Measurements from ENCODE around the gene IFNLR1. TPM values are rescaled to one million over a fixed set of nuclear protein-coding genes. Genes with fewer than 3 reads are reported as not detected.

Gene IFNLR1
- total and polyA plus RNA-seq, 2 donors (not counting 3 experiments of a cell fraction or from before 2014, with no cell fraction given) = 0.01 TPM; not detected in 1

GRCh38 chr1:24199291-24199900 lies 12.3 kb upstream of the IFNLR1 start:
- no peak for TF ChIP-seq EZH2 (IDR thresholded peaks at IDR 0.05; ENCODE audit: borderline replicate concordance, low read depth, low read length, severe bottlenecking)
- TF ChIP-seq CTCF (IDR thresholded peaks at IDR 0.05; ENCODE audit: extremely low read depth in 1 of 2, insufficient read depth in 1 of 2, low read depth in 1 of 2, low read length in 2 of 2) = peak; percentile 69 to 77
- intact Hi-C loops (cut with micrococcal nuclease) = loop anchor here (1.0 to 2.0 kb wide), 4 partner anchors 129 to 443 kb away; partner anchors contain the start of gene SRRM1
- no peak overlapping the region for H3K9ac ChIP-seq (replicated peaks; ENCODE audit: extremely low read depth, insufficient read depth, low read length)
- no peaks in the 10 kb centered on the region for H4K20me1 ChIP-seq (replicated peaks; ENCODE audit: control insufficient read depth, extremely low read depth, insufficient read depth, low read length)
- no peak overlapping the region for H3K4me3 ChIP-seq (replicated peaks in 1 of 3; ENCODE audit: insufficient read depth in 1 of 3, low read depth in 1 of 3, low read length in 3 of 3)
- no peak overlapping the region for H3K27ac ChIP-seq (ENCODE audit: insufficient read depth, low read depth, low read length)
- no peak overlapping the region for H3K4me2 ChIP-seq (ENCODE audit: insufficient read depth, low read length)
- H3K9me3 ChIP-seq (replicated peaks; ENCODE audit: control insufficient read depth, insufficient read depth, low read length) = no peaks in the 10 kb centered on the region
- ChIA-PET CTCF (interaction anchor here (0.5 to 7.0 kb wide), 56 partner anchors 9 to 699 kb away, joined by 3 to 736 read pairs (median 4); partner anchors contain the start of genes IFNLR1, MYOM3, NIPAL3 and RCAN3), POLR2A (interaction anchor here (0.7 kb wide), 2 partner anchors 38 to 212 kb away, joined by 3 read pairs; no protein-coding TSS in a partner anchor)
- peak; percentile 62 for DNase-seq (ENCODE audit: low read depth, low spot score)
- peaks cover 5% of the 10 kb centered on the region for H3K4me1 ChIP-seq (ENCODE audit: control insufficient read depth, extremely low read depth, insufficient read depth, low read length)
- peak overlapping the region; percentile 79 for H2AFZ ChIP-seq (ENCODE audit: low read depth, low read length)
- H3K27me3 ChIP-seq (ENCODE audit: control insufficient read depth in 2 of 2, insufficient read depth in 2 of 2, low read length in 2 of 2) = no peaks in the 10 kb centered on the region
- no peaks in the 10 kb centered on the region for H3K79me2 ChIP-seq (ENCODE audit: control insufficient read depth, insufficient read depth, low read length)
- no TSS peak for BruUV-seq (replicated peaks)
- H3K9me1 ChIP-seq (replicated peaks; ENCODE audit: control insufficient read depth, extremely low read depth, insufficient read depth, low read length) = no peaks in the 10 kb centered on the region
- dilution Hi-C loops (cut with MboI; ENCODE audit: extremely low pct_ligation_motif_present, low sequenced_read_pairs) = no loop called here
- H3K36me3 ChIP-seq (ENCODE audit: control insufficient read depth in 2 of 2, extremely low read depth in 1 of 2, insufficient read depth in 2 of 2, low read length in 2 of 2) = no peaks in the 10 kb centered on the region
- peak; percentile 76 for FAIRE-seq

GRCh38 chr1:24198766-24199165 lies 11.7 kb upstream of the IFNLR1 start:
- no peaks in the 10 kb centered on the region for H3K9me3 ChIP-seq (replicated peaks; ENCODE audit: control insufficient read depth, insufficient read depth, low read length)
- ChIA-PET POLR2A (interaction anchor here (0.7 kb wide), 2 partner anchors 37 to 213 kb away, joined by 3 read pairs; no protein-coding TSS in a partner anchor), CTCF (interaction anchor here (0.5 to 7.0 kb wide), 51 partner anchors 8 to 700 kb away, joined by 3 to 736 read pairs (median 5); partner anchors contain the start of genes IFNLR1, MYOM3, NIPAL3 and RCAN3)
- H3K4me3 ChIP-seq (replicated peaks in 1 of 3; ENCODE audit: insufficient read depth in 1 of 3, low read depth in 1 of 3, low read length in 3 of 3) = no peak overlapping the region
- no peak overlapping the region for H3K4me2 ChIP-seq (ENCODE audit: insufficient read depth, low read length)
- no peaks in the 10 kb centered on the region for H3K27me3 ChIP-seq (ENCODE audit: control insufficient read depth in 2 of 2, insufficient read depth in 2 of 2, low read length in 2 of 2)
- H3K9me1 ChIP-seq (replicated peaks; ENCODE audit: control insufficient read depth, extremely low read depth, insufficient read depth, low read length) = no peaks in the 10 kb centered on the region
- no peaks in the 10 kb centered on the region for H4K20me1 ChIP-seq (replicated peaks; ENCODE audit: control insufficient read depth, extremely low read depth, insufficient read depth, low read length)
- TF ChIP-seq POLR2AphosphoS5 (IDR thresholded peaks at IDR 0.05; ENCODE audit: insufficient read depth, low read depth, low read length) (no peak), POLR2A (IDR thresholded peaks at IDR 0.05; ENCODE audit: low read depth, low read length) (no peak), CTCF (IDR thresholded peaks at IDR 0.05; ENCODE audit: extremely low read depth in 1 of 2, insufficient read depth in 1 of 2, low read depth in 1 of 2, low read length in 2 of 2) (no peak), GATA2 (IDR thresholded peaks at IDR 0.05; ENCODE audit: insufficient read depth, insufficient read length, low read depth, low read length) (no peak), MAX (IDR thresholded peaks at IDR 0.05; ENCODE audit: insufficient read depth, insufficient read length) (no peak), FOS (IDR thresholded peaks at IDR 0.05; ENCODE audit: borderline replicate concordance, insufficient read depth, low read length) (no peak)
- H2AFZ ChIP-seq (ENCODE audit: low read depth, low read length) = no peak overlapping the region
- BruUV-seq (replicated peaks) = no TSS peak
- no peak overlapping the region for H3K9ac ChIP-seq (replicated peaks; ENCODE audit: extremely low read depth, insufficient read depth, low read length)
- H3K4me1 ChIP-seq (ENCODE audit: control insufficient read depth, extremely low read depth, insufficient read depth, low read length) = peaks cover 5% of the 10 kb centered on the region
- no peak for DNase-seq (ENCODE audit: low read depth, low spot score)
- no peaks in the 10 kb centered on the region for H3K36me3 ChIP-seq (ENCODE audit: control insufficient read depth in 2 of 2, extremely low read depth in 1 of 2, insufficient read depth in 2 of 2, low read length in 2 of 2)
- intact Hi-C loops (cut with micrococcal nuclease) (loop anchor here (1.0 to 2.0 kb wide), 4 partner anchors 128 to 444 kb away; partner anchors contain the start of gene SRRM1), dilution Hi-C loops (cut with MboI; ENCODE audit: extremely low pct_ligation_motif_present, low sequenced_read_pairs) (no loop called here)
- FAIRE-seq = no peak
- H3K27ac ChIP-seq (ENCODE audit: insufficient read depth, low read depth, low read length) = no peak overlapping the region
- H3K79me2 ChIP-seq (ENCODE audit: control insufficient read depth, insufficient read depth, low read length) = no peaks in the 10 kb centered on the region

Measured in endothelial cell of umbilical vein (primary cell).